HFF-Myc (cell line): ENCODE results near the gene LIN37.

Source experiments
- DNase-seq: peaks from one replicate; pipeline ENCODE4 v3.0.0-alpha.2; 2011; ENCODE audit warnings: low read depth; ENCODE audit errors: extremely low read depth
- H3K4me3 ChIP-seq: replicated peaks from 2 replicates; pipeline ENCODE4 v1.5.1; 2011; ENCODE audit warnings: low read depth, mild to moderate bottlenecking, control low read depth, low read length
- CTCF ChIP-seq: IDR thresholded peaks from 2 replicates; pipeline ENCODE4 v1.5.1; 2012; ENCODE audit warnings: mild to moderate bottlenecking, low read depth, low read length, control low read depth; ENCODE audit errors: missing control alignments

Gene LIN37

GRCh38 chr19:35753634-35754369 is 5.4 kb downstream of the LIN37 start:
- no peak for TF ChIP-seq CTCF
- H3K4me3 ChIP-seq = no peak overlapping the region
- no peak for DNase-seq

GRCh38 chr19:35754370-35755130 is 6.2 kb downstream of the LIN37 start:
- H3K4me3 ChIP-seq = no peak overlapping the region
- DNase-seq = no peak
- TF ChIP-seq CTCF = no peak

GRCh38 chr19:35755131-35755549 is 6.8 kb downstream of the LIN37 start:
- TF ChIP-seq CTCF = no peak
- no peak for DNase-seq
- H3K4me3 ChIP-seq = peak overlapping the region; percentile 97

- H3K4me3 ChIP-seq = peak overlapping the region; percentile 97
- no peak for DNase-seq
- no peak for TF ChIP-seq CTCF
These were observed 7.4 kb downstream of the LIN37 start for GRCh38 chr19:35755550-35756376.

- no peak for DNase-seq
These were observed 8.2 kb downstream of the LIN37 start, which contains the start of gene HSPB6 for GRCh38 chr19:35756377-35757230. Gene HSPB6, minus strand, starts transcription at chr19:35757029. Its CDS starts 21 bp downstream, at chr19:35757008.

More at GRCh38 chr19:35756377-35757230, 8.2 kb downstream of the LIN37 start, which contains the start of gene HSPB6:
- peak within 1 kb of the TSS; percentile 97 for H3K4me3 ChIP-seq
- TF ChIP-seq CTCF = no peak
